ENCODE results near the gene JARID2.

DNA sequence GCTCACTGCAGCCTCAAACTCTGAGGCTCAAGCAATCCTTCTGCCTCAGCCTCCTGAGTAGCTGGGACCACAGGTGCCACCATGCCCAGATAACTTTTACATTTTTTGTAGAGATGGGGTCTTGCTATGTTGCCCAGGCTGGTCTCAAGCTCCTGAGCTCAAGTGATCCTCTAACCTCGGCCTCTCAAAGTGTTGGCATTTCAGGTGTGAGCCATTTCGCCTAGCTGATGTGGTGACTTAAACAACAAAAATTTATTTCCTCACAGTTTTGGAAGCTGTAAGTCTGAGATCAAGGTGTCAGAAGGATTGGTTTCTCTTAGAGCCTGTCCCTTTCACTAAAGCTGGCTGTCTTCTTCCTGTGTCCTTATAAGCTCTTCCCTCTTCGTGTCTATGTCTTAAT is 15.0 kb upstream of the JARID2 start:
- TF ChIP-seq, protein P1, sequence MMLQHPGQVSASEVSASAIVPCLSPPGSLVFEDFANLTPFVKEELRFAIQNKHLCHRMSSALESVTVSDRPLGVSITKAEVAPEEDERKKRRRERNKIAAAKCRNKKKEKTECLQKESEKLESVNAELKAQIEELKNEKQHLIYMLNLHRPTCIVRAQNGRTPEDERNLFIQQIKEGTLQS (IDR thresholded peaks at IDR 0.05): no peak
- TF ChIP-seq, protein P2, sequence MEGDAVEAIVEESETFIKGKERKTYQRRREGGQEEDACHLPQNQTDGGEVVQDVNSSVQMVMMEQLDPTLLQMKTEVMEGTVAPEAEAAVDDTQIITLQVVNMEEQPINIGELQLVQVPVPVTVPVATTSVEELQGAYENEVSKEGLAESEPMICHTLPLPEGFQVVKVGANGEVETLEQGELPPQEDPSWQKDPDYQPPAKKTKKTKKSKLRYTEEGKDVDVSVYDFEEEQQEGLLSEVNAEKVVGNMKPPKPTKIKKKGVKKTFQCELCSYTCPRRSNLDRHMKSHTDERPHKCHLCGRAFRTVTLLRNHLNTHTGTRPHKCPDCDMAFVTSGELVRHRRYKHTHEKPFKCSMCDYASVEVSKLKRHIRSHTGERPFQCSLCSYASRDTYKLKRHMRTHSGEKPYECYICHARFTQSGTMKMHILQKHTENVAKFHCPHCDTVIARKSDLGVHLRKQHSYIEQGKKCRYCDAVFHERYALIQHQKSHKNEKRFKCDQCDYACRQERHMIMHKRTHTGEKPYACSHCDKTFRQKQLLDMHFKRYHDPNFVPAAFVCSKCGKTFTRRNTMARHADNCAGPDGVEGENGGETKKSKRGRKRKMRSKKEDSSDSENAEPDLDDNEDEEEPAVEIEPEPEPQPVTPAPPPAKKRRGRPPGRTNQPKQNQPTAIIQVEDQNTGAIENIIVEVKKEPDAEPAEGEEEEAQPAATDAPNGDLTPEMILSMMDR (IDR thresholded peaks at IDR 0.05; ENCODE audit: low read depth, low read length, missing input control): no peak
- TF ChIP-seq TAF1 (conservative IDR thresholded peaks at IDR 0.05): no peak
- TF ChIP-seq HNF4A (conservative IDR thresholded peaks at IDR 0.05): no peak
- TF ChIP-seq, protein P3, sequence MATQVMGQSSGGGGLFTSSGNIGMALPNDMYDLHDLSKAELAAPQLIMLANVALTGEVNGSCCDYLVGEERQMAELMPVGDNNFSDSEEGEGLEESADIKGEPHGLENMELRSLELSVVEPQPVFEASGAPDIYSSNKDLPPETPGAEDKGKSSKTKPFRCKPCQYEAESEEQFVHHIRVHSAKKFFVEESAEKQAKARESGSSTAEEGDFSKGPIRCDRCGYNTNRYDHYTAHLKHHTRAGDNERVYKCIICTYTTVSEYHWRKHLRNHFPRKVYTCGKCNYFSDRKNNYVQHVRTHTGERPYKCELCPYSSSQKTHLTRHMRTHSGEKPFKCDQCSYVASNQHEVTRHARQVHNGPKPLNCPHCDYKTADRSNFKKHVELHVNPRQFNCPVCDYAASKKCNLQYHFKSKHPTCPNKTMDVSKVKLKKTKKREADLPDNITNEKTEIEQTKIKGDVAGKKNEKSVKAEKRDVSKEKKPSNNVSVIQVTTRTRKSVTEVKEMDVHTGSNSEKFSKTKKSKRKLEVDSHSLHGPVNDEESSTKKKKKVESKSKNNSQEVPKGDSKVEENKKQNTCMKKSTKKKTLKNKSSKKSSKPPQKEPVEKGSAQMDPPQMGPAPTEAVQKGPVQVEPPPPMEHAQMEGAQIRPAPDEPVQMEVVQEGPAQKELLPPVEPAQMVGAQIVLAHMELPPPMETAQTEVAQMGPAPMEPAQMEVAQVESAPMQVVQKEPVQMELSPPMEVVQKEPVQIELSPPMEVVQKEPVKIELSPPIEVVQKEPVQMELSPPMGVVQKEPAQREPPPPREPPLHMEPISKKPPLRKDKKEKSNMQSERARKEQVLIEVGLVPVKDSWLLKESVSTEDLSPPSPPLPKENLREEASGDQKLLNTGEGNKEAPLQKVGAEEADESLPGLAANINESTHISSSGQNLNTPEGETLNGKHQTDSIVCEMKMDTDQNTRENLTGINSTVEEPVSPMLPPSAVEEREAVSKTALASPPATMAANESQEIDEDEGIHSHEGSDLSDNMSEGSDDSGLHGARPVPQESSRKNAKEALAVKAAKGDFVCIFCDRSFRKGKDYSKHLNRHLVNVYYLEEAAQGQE (IDR thresholded peaks at IDR 0.05): no peak
- no peak for TF ChIP-seq FOXA1 (IDR thresholded peaks at IDR 0.05)
- TF ChIP-seq, protein P4, sequence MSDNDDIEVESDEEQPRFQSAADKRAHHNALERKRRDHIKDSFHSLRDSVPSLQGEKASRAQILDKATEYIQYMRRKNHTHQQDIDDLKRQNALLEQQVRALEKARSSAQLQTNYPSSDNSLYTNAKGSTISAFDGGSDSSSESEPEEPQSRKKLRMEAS (IDR thresholded peaks at IDR 0.05): no peak
- TF ChIP-seq GABPA (IDR thresholded peaks at IDR 0.05 in 1 of 2, conservative IDR thresholded peaks at IDR 0.05 in 1 of 2): no peak
- no peak for TF ChIP-seq JUND (IDR thresholded peaks at IDR 0.05)
- no peak for TF ChIP-seq YY1 (IDR thresholded peaks at IDR 0.05)
- TF ChIP-seq RAD21 (IDR thresholded peaks at IDR 0.05): no peak
- no peak for TF ChIP-seq HNF4G (IDR thresholded peaks at IDR 0.05)

Data from liver (tissue), 3 donors.